GM12864 (cell line): ENCODE results near the gene SMNDC1.

ENCODE experiments used
- DNase-seq: peaks from one replicate; pipeline ENCODE4 v3.0.0-alpha.2; 2011; ENCODE audit warnings: low read depth
- H3K4me3 ChIP-seq: 2 replicates; pipeline ENCODE4 v1.5.1; 2011; ENCODE audit warnings: mild to moderate bottlenecking, low read depth, low read length, control low read depth
- CTCF ChIP-seq: IDR thresholded peaks from 2 replicates; pipeline ENCODE4 v1.5.1; 2011; ENCODE audit warnings: low read depth, mild to moderate bottlenecking, moderate library complexity, low read length, control low read depth, inconsistent platforms; ENCODE audit errors: missing control alignments

SMNDC1 gene

GRCh38 chr10:110268442-110268841, 36.3 kb downstream of the SMNDC1 start:
- no peak overlapping the region for H3K4me3 ChIP-seq
- no peak for DNase-seq
- TF ChIP-seq CTCF = no peak

DNA sequence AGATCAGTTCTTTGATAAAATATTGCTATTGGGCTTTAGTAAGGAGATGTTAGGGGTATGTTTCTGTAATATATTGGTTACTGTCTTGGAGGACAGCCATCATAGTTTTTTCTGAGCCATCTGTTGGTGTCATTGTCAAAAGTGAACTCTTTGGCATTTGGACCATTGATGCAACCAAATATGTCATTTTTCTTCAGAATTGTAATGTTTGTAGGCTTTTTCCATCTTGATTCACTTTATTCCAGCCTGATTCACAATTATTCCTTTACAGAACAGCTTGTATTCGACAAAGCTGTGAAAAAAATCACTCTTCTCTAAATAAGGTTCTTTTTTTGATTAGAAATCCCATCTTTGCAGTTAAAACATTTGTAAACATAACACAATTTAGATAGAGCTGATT, 37.4 kb downstream of the SMNDC1 start:
- no peak overlapping the region for H3K4me3 ChIP-seq
- no peak for DNase-seq
- TF ChIP-seq CTCF = no peak

DNA sequence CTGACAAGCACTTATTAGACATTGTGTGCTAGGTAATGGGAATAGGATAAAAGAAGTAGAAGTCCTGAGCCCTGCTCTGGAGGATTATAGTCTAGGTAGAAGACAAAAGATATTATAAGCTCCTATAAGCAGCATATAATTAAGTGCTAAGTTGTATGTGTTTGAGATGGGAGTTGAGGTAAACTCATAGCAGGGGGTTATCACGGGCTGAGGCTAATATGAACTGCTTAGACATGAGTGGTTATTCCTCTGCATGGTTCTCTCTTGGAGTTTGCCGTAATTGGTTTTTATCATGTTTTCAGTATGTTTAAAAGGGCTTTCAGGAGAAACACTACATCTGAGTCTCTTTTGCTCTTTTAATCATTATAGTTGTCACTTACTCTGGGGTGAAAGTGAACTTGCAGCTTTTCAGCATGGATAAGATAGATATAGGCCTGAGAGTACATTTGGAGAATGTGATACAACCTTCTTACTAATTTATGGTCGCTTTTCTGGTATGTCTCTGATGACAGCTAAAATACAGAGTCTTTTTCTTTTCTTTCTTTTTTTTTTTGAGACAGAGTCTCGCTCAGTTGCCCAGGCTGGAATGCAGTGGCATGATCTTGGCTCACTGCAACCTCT, 39.0 kb downstream of the SMNDC1 start:
- TF ChIP-seq CTCF = no peak
- H3K4me3 ChIP-seq = no peak overlapping the region
- DNase-seq = no peak

GRCh38 chr10:110263164-110263563, 41.6 kb downstream of the SMNDC1 start:
- no peak overlapping the region for H3K4me3 ChIP-seq
- TF ChIP-seq CTCF = no peak
- DNase-seq = no peak

DNA sequence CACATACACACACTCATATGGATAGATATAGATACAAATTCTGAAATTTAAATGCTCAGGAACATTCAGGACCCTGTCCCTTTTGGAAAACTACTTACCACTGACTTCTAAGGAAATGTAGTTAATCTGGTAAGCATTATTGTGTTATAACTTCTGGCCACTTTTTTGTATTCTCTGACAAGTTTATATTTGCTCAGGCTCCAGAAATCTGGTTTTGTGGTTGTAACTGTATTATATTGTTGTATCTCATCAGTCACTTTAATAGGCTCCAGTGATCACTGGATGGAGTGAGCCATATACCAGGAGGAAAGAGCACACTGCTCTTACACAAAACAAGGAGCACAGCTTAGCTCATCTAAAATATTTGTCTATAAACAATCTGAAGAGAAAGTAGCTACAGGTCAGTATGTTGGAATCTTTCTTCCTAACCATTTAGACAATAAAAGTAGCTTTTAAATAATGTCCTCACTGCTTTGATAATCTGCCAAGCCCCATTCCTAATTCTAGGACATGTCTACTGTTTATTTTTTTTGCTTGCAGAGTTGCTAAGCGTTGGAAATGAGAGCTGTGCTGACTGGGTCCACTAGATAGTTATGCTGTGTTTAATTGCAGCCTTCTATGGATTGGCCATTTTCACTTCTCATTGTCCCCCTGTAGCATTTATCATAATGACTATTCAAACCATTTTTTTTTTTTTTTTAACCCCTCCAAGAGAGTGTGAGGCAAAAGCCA, 43.8 kb downstream of the SMNDC1 start:
- no peak overlapping the region for H3K4me3 ChIP-seq
- DNase-seq = no peak
- no peak for TF ChIP-seq CTCF

DNA sequence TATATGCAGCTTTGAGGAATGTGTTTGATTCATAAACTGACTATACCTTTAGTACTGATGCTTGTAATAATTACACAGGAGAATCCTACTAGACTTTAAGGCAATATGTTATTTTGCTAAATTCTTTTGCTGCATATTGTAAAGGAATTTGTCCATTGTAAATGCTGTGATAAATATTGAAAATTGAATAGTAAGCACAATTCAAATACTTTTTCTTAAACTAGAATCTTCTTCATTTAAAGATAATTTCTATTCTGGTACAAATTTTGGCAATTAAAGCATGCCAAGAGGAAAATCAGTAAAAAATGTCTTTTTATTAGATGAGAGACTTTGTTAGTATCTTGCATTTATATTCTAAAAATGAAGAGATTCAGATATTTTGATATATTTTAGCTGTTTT, 45.4 kb downstream of the SMNDC1 start:
- DNase-seq = no peak
- no peak overlapping the region for H3K4me3 ChIP-seq
- no peak for TF ChIP-seq CTCF

GRCh38 chr10:110258542-110258941, 46.2 kb downstream of the SMNDC1 start:
- no peak overlapping the region for H3K4me3 ChIP-seq
- no peak for TF ChIP-seq CTCF
- no peak for DNase-seq
